Fibroblast of mammary gland (primary cell): ENCODE results near the gene IFNLR1.

Experiments
- DNase-seq: peaks from one replicate; pipeline ENCODE4 v3.0.0-alpha.2; 2010; ENCODE audit warnings: low read depth
- H3K4me3 ChIP-seq: 2 replicates; pipeline ENCODE4 v1.5.1; 2011; ENCODE audit warnings: low read depth, mild to moderate bottlenecking, low read length, moderate library complexity; ENCODE audit not compliant: control insufficient read depth
- TF ChIP-seq, protein P1 (sequence below): conservative IDR thresholded peaks from 2 replicates; pipeline ENCODE4 v1.5.1; 2011; ENCODE audit warnings: low read depth, low read length, inconsistent platforms; ENCODE audit not compliant: control insufficient read depth, insufficient read depth

IFNLR1 gene

DNA sequence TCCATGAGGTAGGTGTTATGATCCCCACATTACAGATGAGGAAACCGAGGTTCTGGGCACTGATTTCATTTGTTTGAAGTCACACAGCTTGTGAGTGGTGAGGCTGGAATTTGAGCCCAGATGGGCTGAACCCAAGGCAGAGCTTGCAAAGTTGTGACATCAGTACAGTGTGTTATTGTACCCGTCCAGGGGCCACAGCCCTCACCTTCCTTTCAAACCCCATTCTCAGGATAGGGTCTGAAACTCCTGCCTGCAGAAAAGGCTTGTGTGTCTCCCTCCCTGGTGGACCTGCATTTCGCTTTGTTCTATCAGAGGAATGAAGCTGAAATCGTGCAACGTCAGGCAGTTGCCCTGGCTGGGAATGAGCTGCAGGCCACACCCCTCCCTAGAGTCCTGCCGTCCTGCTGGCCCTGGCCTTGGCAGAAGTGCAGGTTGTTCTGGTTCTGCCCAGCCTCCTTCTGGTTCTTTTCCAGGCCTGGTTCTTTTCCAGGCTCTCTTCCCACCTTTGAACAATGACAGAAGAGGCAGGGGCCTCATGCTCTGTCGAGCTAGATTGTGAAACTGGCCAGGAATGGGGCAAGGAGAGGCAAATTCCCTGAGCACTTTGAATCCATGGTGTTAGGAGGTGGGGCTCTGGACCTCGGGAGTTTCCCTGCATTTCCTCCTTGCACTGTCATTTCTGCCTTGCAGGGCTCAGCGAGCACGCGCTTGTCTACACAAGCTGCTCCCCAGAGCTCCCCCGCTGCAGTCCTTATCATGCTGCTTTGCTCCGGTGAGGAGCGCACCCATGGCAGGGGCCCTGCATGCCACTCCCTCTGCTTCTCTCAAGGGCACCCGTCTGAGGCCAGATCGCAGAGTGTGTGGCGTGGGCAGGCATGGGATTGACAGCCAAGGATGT, 67.0 kb downstream of the IFNLR1 start:
- peak; percentile 43 for DNase-seq
- TF ChIP-seq, protein P1, sequence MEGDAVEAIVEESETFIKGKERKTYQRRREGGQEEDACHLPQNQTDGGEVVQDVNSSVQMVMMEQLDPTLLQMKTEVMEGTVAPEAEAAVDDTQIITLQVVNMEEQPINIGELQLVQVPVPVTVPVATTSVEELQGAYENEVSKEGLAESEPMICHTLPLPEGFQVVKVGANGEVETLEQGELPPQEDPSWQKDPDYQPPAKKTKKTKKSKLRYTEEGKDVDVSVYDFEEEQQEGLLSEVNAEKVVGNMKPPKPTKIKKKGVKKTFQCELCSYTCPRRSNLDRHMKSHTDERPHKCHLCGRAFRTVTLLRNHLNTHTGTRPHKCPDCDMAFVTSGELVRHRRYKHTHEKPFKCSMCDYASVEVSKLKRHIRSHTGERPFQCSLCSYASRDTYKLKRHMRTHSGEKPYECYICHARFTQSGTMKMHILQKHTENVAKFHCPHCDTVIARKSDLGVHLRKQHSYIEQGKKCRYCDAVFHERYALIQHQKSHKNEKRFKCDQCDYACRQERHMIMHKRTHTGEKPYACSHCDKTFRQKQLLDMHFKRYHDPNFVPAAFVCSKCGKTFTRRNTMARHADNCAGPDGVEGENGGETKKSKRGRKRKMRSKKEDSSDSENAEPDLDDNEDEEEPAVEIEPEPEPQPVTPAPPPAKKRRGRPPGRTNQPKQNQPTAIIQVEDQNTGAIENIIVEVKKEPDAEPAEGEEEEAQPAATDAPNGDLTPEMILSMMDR, result no peak
- no peak overlapping the region for H3K4me3 ChIP-seq

DNA sequence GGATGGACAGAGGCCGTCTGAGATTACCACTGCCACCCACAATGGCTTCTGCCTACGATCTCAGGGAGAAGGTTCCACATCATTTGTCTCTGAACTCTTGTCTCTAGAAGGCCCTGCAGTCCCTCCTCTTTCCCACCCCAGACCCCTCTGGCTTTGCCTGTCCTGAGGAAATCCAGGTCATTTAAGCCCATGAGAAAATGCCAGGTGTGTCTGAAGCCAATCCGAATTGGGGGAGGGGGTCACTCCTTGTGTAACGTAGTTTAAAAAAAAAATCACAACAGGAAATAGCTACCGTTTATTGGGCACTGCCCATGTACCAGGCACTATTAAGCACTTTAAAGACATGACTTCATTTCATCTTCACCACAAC, 67.6 kb downstream of the IFNLR1 start:
- DNase-seq, result no peak
- TF ChIP-seq, protein P1, result no peak
- H3K4me3 ChIP-seq, result no peak overlapping the region

DNA sequence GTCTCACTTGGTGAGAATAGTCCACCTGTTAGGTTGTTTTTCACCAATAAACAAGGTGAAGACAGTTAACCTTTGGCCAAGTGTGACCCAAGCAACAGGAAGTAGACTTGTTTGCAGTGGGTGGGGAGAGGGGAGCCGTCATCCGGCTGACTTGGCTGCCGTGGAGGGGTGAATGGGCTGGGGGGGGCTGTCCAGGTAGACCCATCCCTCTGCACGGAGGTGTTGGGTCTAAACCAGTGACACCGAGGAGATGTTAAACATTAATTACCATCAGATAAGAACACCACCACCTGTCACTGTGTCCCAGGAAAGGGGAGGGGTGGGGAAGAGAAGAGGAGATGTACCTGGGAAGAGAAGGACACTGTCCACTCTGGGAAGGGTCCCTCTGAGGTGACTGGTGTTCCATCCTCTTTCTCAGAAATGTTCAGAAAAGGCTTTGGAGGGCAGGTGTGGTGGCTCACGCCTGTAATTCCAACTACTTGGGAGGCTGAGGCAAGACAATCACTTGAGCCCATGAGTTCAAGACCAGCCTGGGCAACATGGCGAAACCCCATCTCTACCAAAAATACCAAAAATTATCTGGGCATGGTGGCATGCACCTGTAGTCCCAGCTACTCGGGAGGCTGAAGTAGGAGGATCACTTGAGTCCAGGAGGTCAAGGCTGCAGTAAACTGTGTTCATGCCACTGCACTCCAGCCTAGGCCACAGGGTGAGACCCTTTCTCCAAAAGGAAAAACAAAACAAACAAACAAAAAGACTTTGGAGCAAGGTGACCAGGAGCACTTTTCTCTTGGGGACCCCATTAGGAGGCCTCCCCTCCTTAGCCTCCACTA, 68.5 kb downstream of the IFNLR1 start:
- TF ChIP-seq, protein P1, result no peak
- DNase-seq, result no peak

DNA sequence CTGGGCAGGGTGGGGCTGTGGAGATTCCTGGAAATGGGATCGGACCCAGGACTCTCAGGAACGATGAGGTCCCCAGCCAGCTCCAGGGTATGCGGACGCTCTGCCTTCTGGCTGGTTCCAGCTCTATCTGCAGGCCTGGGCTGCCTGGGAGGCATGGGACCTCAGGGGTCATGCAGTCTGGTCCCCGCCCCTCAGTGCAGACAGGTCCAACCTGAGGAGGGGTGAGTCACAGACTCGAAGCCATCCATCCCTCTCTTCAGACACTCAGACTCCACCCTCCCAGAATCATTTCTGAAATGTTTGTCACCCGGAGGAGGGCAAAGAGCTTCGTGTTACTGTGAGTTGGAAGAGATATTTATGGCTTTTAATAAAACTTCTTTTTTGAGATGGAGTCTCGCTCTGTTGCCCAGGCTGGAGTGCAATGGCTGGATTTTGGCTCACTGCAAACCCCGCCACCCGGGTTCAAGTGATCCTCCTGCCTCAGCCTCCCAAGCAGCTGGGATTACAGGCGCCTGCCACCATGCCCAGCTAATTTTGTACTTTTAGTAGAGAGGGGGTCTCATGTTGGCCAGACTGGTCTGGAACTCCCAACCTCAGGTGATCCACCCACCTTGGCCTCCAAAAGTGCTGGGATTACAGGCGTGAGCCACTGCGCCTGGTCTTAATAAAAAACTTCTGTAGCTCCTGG, 69.2 kb downstream of the IFNLR1 start:
- H3K4me3 ChIP-seq, result no peak overlapping the region
- DNase-seq, result peak; percentile 52
- TF ChIP-seq, protein P1, result no peak

More for the DNA sequence above, 68.5 kb downstream of the IFNLR1 start:
- H3K4me3 ChIP-seq, result no peak overlapping the region

DNA sequence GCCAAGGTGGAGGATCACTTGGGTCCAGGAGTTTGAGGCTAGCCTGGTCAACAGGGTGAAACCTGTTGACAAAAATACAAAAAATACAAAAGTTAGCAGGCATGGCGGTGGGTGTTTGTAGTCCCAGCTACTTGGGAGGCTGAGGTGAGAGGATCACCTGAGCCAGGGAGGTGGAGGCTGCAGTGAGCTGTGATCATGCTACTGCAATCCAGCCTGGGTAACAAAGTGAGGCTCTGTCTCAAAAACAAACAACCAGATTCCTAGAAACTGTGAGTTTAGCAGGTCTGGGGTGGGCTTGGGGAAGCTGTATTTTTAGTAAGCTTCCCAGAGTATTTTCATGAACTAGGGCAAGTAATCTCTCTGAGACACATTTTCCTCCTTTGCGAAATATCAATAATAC, 70.0 kb downstream of the IFNLR1 start:
- H3K4me3 ChIP-seq, result no peak overlapping the region
- DNase-seq, result no peak
- TF ChIP-seq, protein P1, result no peak

DNA sequence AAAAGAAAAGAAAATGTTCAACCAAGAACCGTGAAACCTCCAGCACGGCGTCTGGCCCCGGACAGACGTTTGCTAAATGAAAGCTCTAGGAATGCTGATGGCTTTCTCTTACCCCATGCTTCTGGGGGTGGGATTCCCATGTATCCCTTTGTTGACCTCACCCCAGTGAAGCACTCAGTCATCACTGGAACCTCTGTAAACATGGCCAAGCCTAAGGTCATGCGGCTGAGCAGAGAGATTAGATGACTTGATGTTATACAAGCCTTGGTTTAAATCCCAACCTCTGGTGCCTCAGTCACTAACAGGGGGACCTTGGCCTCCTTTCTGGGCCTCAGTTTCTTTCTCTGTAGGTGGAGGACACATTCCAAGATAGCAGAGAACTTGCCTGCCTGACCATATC, 72.3 kb downstream of the IFNLR1 start:
- H3K4me3 ChIP-seq, result no peak overlapping the region
- no peak for DNase-seq
- TF ChIP-seq, protein P1, result no peak
